Stomach (tissue), 4 donors: ENCODE measurements around the gene ABCC8.

ENCODE experiments used
- CTCF ChIP-seq, 7 experiments: fragments of 450-650 bp in 4 of 7; fragments of 200-600 bp in 3 of 7; sonication (generic) in 3 of 7; IDR thresholded peaks; one replicate each; pipeline ENCODE4 v1.5.1; 2016 to 2019; ENCODE audit warnings: antibody characterized with exemption in 7 of 7, control low read depth in 2 of 7, mild to moderate bottlenecking in 1 of 7
- POLR2A ChIP-seq, 4 donors: fragments of 450-650 bp; IDR thresholded peaks; one replicate each; pipeline ENCODE4 v1.6.1; 2016; ENCODE audit warnings: antibody characterized with exemption in 4 of 4, control low read depth in 2 of 4, mild to moderate bottlenecking in 1 of 4, moderate library complexity in 1 of 4
- POLR2AphosphoS5 ChIP-seq, 3 donors: sonication (generic); formaldehyde crosslinking; IDR thresholded peaks; one replicate each; pipeline ENCODE4 v1.6.1; 2016; ENCODE audit warnings: antibody characterized with exemption in 3 of 3

GRCh38 chr11:17506314-17506713, 29.7 kb upstream of the ABCC8 start:
- no peak for TF ChIP-seq CTCF (IDR thresholded peaks at IDR 0.05)
- TF ChIP-seq POLR2A (IDR thresholded peaks at IDR 0.05): no peak
- TF ChIP-seq POLR2AphosphoS5 (IDR thresholded peaks at IDR 0.05): no peak
